NCI-H2081 treated with DMSO at 0.1 percent for 48 hours (cell line): Measurements from ENCODE around the gene PLXNC1.

ENCODE experiments used
- DNase-seq: peaks from one replicate; lab custom pipeline; 2025; lab: John Stamatoyannopoulos, UW

The PLXNC1 gene

DNA sequence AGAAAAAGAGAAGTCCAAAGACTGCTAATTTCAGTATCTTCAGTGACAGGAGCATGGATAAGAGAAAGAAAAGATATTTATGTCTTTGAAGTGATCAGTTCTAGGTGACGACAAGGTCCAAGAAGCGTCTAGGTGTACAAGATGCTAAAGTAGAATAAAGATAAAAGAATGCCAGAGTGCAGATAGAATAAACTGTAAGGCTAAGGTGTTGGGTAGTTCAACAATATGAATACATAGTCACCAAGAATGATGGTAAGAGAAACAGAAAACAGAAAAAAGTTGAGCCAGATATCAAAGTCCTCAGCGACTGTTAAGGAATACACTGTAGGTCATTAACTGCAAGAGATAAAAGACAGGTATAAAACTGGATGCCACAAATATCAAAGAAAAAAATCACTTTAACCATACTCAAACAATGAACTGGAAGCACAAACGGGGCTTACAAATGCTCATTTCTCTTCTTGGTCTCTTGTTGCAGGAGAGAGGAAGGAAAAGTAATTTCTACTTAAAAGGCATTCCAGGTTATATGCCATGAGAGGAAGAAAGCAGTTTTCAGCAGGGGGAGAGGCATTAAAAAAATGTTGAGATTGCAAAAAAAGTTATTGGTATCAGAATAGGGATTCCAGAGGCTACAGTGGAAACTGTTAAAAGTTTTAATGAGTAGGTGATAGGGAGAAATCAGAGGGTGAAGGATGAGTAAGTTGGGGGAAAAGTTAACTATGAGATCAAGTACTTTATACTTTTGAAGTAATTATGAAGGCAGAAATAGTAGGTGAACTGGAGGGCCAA is 189.8 kb downstream of the PLXNC1 start:
- DNase-seq: no peak

DNA sequence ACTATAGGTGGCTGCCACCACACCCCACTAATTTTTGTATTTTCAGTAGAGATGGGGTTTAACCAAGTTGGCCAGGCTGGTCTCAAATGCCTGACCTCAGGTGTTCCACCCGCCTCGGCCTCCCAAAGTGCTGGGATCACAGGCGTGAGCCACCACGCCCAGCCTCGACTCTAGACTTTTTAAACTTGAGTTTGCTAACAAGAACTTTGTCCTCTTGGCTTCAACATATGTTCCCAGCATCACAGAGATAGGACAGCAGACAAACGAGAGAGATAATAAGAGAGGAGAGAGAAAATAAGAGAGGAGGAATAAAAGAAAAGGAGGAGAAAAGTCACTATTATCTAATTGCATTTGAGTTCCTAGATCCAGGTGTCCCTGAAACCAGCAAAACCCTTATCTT is 192.2 kb downstream of the PLXNC1 start:
- DNase-seq: no peak

DNA sequence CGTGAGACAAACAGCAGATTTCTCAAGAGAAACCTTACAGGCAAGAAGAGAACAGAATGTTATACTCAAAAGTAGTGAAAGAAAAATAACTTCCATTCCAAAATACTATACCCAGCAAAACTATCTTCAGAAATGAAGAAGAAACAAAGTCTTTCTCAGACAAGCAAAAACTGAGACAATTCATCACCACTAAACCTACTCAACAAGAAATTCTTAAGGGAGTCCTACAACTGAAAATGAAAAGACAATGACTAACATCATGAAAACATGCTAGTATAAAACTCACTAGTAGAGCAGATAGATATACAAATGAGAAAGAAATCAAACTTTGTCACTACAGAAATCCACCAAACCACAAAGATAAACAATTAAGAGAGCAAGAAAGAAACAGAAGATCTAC is 204.8 kb downstream of the PLXNC1 start:
- DNase-seq: no peak
